Kidney glomerular epithelial cell (primary cell): Measurements from ENCODE around the gene HIVEP3.

Experiments
- DNase-seq: peaks from one replicate; lab custom pipeline; 2025; lab: John Stamatoyannopoulos, UW

The HIVEP3 gene

GRCh38 chr1:41533016-41533730 is 385.5 kb downstream of the HIVEP3 start:
- no peak for DNase-seq

- no peak for DNase-seq
Observed at GRCh38 chr1:41532206-41532975, 386.3 kb downstream of the HIVEP3 start.

GRCh38 chr1:41530411-41530810 is 388.3 kb downstream of the HIVEP3 start:
- no peak for DNase-seq

GRCh38 chr1:41529621-41530395 is 388.9 kb downstream of the HIVEP3 start:
- no peak for DNase-seq

- DNase-seq = no peak
Observed at GRCh38 chr1:41528726-41529605, 389.8 kb downstream of the HIVEP3 start.

GRCh38 chr1:41528106-41528505 is 390.6 kb downstream of the HIVEP3 start:
- no peak for DNase-seq

DNA sequence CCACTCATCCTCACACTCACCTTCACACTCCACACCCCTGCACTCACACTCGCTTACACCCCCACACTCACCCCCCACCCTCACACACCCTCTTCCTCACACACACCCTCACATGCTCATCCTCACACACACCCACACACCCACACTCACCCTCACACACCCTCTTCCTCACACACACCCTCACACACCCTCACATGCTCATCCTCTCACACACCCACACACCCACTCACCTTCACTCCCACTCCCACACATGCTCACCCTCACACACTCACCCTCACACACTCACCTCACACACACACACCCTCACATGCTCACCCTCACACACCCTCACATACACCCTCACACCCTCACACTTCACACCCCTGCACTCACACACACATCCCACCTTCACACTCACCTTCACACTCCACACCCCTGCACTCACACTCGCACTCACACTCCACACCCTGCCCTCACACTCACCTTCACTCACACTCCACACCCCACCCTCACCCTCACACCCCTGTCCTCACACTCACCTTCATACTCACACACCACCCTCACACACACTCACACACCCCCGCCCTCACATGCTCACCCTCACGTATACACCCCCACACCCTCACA is 391.7 kb downstream of the HIVEP3 start:
- no peak for DNase-seq

DNA sequence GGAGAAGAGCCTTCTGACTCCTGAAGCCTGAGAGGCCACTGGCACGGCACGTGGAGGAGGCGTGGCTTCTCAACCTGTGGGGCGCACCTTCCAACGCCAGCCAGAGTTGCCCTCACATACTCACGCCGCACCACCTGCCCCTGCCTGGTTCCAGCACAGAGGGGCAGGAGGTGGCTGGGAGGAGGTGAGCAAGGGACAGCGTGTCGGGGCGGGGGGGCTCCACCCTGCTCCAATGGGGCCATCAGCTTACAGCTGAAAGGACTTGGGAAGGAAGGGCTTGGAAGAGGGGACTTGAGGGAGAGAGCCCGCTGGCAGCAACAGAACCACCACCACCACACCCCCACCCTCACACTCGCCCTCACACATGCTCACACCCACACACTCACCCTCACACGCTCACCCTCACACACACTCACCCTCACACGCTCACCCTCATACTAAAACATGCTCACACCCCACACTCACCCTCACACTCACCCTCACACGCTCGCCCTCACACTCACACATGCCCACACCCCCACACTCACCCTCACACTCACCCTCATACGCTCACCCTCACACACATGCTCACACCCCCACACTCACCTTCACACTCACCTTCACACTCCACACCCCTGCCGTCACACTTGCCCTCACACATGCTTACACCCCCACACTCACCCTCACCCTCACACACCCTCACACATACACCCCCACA is 392.7 kb downstream of the HIVEP3 start:
- no peak for DNase-seq

- DNase-seq = no peak
Observed at GRCh38 chr1:41524676-41525675, 393.7 kb downstream of the HIVEP3 start.

DNA sequence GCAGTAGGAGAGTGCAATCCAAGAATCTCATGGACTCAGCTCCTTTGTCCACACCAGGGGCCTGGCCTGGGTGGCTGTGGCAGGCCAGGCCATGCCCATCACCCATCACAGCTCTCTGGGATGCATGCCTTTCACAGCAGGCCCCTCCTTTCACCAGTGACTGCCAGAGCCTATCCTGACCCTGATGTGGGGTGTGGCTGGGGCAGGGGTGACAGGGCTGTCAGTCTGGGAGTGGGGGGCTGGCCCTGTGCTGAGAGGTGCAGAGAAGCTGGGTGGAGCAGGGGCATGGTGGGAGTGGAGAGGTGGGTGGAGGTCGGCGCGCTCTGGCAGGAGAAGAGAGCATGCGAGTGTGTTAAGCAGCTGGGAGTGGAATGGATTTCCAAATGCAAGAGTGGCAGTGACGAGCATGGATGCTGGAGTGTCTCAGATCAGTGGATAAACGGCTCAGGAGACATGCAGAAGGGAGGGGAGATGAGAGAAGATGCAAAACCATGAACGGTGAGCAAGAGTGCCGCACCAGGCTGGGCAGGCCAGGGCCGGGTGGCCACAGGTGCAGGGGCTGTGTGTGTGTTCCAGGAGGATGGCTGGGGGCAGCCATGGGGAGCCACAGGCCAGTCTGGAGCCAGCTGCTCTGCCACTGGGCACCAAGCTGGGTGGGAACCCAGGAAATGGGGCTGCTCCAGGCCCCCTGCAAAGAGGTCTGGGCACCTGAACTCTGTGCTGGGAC is 394.6 kb downstream of the HIVEP3 start:
- DNase-seq = no peak

GRCh38 chr1:41523071-41523470 is 395.7 kb downstream of the HIVEP3 start:
- no peak for DNase-seq

- no peak for DNase-seq
Observed at GRCh38 chr1:41521766-41522165, 397.0 kb downstream of the HIVEP3 start.

- DNase-seq = no peak
Observed at GRCh38 chr1:41520951-41521752, 397.6 kb downstream of the HIVEP3 start.

- no peak for DNase-seq
Observed at GRCh38 chr1:41519667-41520066, 399.1 kb downstream of the HIVEP3 start.

DNA sequence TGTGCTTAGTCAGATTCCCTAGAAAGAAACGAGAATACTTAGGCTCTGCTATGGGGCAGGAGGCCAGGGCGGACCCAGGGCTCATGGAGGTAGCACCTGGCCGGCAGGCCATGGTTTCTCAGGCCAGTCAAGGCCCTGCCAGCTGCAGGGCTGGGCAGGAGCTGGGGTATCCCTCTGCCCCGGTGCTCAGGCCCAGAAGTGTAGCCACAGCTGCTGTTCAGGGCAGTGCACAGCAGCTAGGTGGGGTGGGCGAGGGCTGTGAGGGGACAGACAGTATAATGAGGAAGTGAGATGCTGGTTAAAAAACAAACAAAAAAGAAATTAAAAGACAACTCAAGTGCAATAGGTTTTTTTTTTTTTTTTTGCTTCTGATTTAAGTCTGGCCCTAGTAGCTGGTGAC is 400.3 kb downstream of the HIVEP3 start:
- DNase-seq = no peak

GRCh38 chr1:41517062-41517438 is 401.7 kb downstream of the HIVEP3 start:
- DNase-seq = no peak

GRCh38 chr1:41516168-41517061 is 402.3 kb downstream of the HIVEP3 start:
- peak; percentile 57 for DNase-seq
